HG03064 (cell line): ENCODE measurements around the gene ANKS1B.
"Not testable (repeated sequence)": the region's sequence is repeated elsewhere in the genome, so short reads cannot be mapped to it uniquely, and the experiment has no call there.

Experiments used
- ATAC-seq: cut with Tn5 transposase; IDR thresholded peaks from one replicate; pipeline ENCODE4 v1.9.1; 2021; ENCODE audit warnings: low read depth; ENCODE audit not compliant: unreplicated experiment

Gene ANKS1B

GRCh38 chr12:99392091-99392850, 592.5 kb downstream of the ANKS1B start:
- ATAC-seq: no peak

DNA sequence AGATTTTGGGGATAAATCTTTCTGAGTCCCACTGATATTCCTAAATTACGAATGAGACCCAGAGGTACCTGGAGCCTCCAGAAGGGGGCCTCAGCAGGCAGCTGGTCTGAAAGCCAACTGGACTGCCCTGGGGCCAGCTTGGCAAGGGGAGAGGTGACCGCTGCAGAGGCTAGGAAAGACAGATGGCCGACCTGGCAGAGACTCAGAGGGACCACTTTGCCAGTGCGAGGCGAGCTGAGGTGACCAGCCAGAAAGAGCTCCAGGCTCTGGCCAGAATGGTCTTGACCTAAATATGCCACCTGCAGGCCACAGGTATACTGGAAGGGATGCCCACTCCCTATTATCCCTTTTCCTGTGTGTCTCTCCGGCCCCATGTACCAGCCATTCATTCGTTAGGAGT, 594.0 kb downstream of the ANKS1B start:
- ATAC-seq: no peak

- ATAC-seq: no peak
These were observed 595.0 kb downstream of the ANKS1B start for GRCh38 chr12:99389751-99390150.

DNA sequence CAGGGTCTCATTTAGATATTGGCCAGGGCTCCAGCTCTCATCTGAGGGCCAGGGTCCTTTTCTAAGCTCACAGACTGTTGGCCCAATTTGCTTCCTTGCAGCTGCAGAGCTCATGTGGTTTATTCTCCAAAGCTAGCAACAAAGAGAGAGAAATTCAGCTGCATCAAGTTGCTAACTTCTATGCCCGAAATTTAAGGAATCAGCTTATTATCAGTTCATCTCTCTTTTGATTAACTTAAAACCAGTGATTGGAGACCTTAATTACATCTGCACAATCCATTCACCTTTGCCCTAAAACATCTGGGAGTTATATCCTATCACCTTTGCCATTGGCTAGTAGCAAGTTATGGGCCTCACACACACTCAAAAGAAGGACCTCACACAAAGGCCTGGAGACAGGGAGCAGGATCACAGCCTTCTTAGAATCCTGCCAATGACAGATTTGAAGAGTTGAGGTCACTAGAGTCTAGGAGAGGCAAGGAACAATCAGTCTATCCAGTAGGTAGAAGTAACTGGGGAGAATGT, 596.0 kb downstream of the ANKS1B start:
- no peak for ATAC-seq

DNA sequence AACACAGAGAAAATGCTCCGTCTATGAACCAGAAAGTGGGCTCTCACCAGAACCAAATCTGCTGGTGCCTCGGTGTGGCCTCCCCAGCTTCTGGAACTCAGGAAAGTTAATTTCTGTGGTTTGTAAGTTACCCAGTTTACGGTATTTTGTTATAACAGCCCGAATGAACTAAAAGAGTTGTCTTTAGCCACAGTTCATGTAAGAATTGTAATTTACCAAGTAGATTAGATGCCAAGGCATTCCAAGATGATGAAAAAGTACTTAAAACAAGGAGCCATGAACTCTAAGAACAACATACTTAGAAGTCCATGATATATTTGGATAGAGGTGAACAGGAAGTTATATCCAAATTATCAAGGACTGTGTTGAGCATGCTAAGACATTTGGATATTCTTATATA, 597.1 kb downstream of the ANKS1B start:
- no peak for ATAC-seq

GRCh38 chr12:99386907-99387306, 597.8 kb downstream of the ANKS1B start:
- ATAC-seq: no peak

GRCh38 chr12:99383258-99383657, 601.5 kb downstream of the ANKS1B start:
- no peak for ATAC-seq

- peak; percentile 83 for ATAC-seq
These were observed 602.7 kb downstream of the ANKS1B start for GRCh38 chr12:99381992-99382391.

DNA sequence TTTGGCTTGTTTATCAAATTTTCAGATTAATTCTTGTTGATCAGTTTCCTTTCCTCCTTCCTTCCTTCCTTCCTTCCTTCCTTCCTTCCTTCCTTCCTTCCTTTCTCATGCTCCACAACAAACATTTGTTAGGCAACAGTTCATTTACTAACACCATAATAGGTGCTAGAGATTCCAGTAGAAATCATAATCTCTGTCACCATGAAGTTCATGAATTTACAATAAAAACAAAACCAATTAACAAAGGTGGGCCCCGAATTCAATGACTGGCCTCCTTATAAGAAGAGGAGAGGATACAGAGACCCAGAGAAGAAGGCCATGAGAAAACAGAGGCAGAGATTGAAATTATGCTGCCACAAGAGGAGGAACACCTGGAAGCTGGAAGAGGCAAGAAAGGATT, 604.0 kb downstream of the ANKS1B start:
- no peak for ATAC-seq

GRCh38 chr12:99374023-99374422, 610.7 kb downstream of the ANKS1B start:
- ATAC-seq: no peak

DNA sequence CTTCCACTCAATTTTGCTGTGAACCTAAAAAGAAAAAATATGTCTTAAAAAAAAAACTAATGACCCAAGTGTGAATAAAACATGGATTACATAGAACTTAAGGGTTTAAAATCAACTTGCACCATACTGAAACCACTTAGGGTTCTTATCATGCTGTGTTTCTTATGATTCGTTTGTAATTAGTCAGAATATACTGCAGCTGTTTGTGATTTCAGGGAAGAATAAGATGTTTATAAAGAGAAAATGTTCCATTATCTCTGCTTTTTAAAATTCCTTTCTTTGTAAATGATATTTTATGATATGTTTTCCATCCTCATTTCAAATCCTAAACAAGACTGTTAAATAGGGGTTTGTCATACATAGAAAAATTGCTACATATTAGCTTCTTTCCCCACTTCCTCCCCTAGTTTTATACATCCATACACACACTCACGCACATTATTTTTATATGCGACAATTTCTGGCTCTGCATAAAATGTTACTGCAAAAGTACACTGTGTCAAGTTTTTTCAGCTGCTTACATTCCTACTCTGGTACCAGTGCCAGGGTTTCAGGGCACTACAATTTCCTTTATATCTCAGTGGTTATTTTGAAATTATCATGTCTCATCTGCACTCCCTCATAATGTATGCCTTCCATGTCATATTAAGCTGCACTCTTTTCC, 612.3 kb downstream of the ANKS1B start:
- ATAC-seq: no peak

DNA sequence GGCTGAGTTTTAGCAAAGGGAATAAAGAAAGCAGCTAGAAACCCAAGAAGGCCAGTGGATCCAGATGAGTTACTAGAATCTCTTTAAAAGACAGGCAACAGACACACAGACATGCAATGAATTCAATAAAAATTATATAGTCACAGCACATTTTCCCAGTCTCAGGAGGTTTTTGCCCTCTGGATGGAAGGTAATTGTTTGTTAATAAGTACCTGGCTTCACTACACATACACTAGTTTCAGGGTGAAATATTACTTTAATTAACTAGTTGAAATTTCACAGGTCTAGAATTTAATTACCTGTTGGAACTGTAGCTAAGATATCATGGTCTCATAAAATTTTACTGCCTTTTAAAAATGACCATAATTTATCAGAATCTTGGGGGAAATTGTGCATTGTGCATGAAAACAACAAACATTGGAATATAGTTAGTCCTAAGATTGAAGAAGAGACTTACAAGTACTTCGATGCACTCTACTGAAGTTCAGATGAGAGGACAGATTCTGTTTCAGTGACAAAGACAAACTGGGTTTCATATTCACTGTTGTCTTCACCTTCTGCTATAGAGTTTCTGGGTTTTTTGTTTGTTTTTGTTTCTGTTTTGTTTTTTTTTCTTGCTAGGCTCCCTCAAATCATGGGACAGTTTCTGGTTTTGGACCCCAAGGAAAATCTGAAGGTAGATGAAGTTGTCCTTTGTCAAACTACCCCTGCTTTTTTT, 614.2 kb downstream of the ANKS1B start:
- no peak for ATAC-seq

- ATAC-seq: no peak
These were observed 617.6 kb downstream of the ANKS1B start for GRCh38 chr12:99367181-99367580.

GRCh38 chr12:99352269-99352668, 632.5 kb downstream of the ANKS1B start:
- ATAC-seq: no peak

- no peak for ATAC-seq
These were observed 640.8 kb downstream of the ANKS1B start for GRCh38 chr12:99343960-99344359.

- ATAC-seq: no peak
These were observed 645.1 kb downstream of the ANKS1B start for GRCh38 chr12:99339663-99340062.

GRCh38 chr12:99334285-99335056, 650.3 kb downstream of the ANKS1B start:
- no peak for ATAC-seq

DNA sequence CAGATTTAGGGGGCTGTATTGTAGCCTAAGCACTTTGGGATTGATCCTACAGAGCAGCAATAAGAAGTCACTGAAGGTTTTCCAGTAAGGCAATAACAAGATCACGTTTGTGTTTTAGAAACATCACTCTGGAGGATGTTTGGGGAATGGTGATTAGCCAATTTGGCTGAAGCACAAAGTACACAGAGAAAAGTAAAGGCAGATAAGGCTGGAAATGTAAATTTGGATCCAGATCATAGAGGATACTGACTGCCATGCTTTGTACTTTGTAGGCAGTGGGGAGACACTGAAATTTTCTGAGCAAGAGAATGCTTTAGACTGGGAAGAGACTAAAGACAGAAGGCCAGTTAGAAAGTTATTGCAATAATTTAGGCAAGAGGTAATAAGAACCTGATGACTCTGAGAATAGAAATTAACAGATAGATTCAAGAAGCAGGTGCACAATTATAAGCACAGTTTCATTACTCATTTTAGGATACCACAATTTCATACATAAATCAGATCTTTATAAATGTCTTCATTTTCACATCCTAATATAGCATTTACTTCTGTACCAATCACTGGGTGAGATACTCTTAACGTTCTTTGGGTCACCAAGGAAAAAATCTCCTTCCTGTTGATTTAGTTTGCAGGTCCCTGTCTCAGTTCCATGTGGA, 651.7 kb downstream of the ANKS1B start:
- ATAC-seq: no peak

DNA sequence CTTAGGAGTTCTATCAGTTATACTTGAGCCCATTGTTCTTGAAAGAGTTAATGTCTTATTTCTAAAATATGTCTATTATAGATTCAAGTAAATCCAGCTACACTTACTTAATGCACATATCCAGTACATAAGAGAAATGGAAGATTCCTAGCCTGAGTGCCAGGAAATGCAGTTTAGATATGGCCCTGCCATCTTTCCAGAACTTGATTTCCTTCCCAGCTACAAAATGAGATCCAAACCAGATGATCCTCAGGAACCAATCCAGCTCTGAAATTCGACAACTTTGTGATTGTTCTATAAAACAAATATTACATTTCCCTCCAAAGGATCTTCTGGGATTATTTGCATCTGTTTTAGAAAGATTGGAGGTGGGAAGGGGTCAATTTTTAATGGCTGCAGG, 654.5 kb downstream of the ANKS1B start:
- ATAC-seq: no peak

- not testable (repeated sequence) for ATAC-seq
These were observed 663.5 kb downstream of the ANKS1B start for GRCh38 chr12:99321210-99321609.
